Measurements from ENCODE around the gene GALNT10. TPM values are rescaled to one million over a fixed set of nuclear protein-coding genes. Genes with fewer than 3 reads are reported as not detected.

The GALNT10 gene
- polyA plus RNA-seq, 1 donor: 24.6 TPM

DNA sequence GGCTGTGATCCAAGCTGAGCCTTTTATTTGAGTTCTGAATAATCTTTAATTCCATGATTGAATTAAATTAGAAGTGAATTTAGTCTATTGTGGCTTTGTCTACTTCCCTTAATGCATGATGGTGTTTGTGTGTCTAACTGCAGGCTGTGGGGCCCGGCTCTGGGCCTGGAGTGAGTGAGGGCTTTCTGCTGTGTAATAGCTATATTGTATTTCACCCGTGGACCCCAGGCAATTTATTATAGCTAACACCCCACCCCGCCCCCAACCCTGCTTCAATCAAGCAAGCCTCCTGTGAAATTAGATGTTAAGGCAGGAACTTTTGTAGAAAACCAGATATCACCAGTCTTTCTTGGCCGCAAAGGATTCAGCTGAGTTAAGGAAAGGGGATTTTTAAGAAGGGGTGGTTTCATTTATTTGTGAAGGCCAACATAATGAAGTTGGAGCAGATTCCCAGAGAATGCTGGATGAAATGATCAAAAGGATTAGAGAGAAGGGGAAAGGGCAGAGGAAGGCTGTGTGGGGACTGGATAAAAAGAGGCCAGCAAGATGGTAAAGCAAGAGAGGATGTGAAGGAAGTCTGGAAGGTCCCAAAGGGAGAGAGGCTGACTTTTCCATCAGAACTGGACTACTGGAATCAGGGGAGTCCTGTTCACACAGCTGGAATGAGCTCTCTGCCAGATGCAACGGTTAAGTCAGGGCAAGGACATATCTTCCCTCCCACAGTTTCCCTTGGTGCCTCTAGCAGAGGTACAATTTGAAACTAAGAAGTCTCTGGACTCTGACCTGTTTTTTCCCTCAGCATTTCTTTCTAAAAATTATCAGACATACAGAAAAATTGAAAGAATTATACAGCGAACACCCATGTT is 129.9 kb downstream of the GALNT10 start:
- peak; percentile 65 for DNase-seq

DNA sequence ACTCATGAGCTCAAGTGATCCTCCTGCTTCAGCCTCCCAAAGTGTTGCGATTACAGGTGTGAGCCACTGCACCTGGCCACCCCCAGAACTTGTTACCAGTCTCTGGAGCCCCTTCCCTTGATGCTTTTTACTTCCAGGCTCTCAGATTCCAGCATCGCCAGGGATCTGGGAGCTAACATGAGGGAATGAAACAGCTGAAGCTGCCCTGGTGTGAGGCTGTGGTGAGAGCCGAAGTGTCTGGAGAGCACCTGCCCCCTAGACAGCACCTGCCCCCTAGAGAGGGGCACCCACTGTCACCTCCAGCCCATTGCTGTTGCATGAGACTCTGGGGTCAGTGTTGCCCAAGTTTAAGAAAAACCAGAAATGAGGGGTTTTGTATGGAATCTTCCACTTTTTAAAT is 131.0 kb downstream of the GALNT10 start:
- DNase-seq: no peak

DNA sequence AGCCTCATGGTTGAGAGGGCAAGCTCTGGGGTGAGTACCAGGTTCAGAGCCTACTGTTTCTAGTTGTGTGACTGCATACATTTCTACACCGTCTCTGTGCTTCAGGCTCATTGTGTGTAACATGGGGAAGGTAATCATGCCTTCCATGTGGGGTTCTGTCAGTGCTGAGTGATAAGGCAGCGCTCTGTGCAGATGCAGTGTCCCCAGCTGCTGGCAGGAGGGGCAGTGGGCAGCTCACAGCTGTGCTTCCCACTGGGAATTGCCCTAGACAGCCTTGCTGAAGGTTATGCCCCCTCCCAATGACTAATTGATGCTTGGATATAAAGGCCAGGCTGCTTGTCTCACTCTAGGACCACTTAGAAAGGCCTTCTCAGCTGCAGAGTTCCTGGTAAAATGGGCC is 133.5 kb downstream of the GALNT10 start:
- no peak for DNase-seq

DNA sequence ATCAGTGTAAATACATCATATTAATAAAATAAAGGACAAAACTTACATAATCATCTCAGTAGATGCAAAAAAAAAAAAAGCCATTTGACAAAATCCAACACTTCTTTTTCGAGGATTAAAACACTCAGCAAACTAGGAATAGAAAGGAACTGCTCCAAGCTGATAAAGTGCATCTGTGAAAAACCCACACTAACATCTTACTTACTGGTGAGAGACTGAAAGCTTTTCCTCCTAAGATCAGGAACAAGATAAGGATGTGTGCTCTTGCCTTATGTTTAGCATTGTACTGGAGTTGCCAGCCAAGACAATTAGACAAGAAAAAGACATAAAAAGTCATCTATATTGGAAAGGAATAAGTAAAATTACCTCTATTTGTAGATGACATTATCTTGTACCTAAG is 135.0 kb downstream of the GALNT10 start:
- no peak for DNase-seq

DNA sequence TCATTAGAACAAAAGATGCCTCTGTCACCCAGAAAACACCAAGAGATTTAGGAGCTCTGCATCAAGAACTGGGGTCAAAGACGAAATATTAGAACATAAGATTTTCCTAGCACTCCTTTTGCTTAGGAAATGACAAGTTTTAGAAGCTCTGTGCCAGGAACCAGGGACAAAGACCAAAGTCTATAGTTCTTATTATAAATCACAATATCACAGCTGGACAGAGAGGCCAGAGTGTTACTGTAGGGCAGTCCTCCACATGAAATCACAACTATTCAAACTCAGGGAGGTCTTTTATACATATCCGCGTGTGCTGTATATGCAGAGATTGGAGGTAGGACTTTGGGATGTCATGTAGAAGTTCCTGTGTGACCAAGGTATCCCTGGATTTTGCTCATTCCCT is 138.5 kb downstream of the GALNT10 start:
- no peak for DNase-seq

DNA sequence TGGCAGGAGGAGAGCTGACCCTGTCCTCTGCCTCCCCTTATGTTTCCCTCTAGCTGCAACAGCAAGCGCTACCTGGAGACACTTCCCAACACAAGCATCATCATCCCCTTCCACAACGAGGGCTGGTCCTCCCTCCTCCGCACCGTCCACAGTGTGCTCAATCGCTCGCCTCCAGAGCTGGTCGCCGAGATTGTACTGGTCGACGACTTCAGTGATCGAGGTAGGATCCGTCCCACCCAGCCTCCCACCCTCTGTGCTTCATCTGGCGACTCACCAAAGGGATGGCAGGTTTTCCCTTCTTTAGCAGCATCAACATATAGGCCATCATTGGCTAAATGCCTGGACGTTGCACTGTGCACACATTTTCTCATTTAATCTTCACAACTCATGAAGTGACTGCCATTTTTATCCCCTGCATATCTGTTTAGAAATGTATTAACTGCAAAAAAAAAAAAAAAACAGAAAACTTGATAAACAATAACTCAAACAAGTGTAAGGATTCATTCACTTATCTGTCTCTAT is 139.0 kb downstream of the GALNT10 start:
- DNase-seq: no peak

DNA sequence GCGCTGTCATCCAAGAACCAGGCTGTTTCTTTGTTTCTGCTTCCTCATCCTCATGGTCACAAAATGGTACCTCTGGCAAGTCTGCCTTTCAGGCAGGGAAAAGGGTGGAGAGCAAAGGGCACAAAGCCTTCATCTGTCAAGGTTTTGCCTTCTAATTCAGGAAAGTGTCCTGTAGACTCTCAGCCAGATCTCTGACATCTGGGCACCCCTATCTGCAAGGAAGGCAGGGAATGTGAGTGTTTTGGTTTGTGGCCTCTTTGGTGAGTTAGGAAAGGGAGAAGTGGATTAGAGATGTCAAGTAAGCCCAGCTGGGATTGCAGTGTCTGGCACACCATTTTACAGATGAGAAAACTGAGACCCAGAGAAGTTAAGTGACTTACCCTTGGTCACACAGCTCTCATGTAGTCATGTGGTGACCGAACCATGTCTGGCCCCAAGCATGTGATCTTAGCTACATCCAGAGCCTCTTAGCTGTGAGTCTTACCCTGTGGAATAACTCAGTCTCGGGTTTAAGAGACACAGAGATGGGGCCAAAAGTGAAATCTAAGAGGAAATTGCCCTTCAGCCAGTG is 139.6 kb downstream of the GALNT10 start:
- DNase-seq: no peak

DNA sequence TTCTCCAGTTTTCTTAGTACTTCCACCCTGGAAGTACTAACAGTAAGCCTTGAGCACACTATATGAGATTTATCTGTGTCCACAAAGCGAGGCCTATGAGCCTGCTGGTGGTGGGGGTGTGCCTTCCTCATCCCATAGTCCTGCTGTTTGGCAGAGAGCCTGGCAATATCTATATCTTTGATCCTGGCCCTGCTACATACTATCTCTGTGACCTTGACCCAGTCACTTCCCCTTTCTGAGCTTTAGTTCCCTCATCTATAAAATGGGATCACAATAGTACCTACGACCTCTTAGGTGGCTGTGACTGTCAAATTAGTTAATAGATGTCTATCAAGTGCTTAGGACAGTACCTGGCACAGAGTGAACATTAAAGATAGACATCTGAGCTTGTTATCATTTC is 140.7 kb downstream of the GALNT10 start:
- DNase-seq: no peak

DNA sequence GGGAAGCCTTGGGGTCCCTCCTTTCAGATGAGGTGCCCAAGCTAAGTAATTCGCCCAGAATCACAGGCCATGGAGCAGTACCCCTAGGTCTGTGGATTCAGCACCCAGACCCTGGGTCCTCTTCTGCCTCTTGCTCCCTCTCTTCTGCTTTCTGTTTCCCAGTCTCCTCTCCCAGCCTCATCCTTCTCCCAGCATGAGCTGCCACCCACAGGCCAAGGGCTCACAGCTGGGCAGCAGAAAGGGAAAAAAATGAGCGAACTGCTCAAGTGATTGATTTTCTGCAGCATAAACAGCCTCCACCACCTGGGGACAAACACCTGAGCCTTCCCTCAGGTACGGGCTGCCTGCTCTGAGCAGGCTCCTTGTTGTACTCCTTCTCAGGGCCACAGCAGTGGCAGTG is 141.4 kb downstream of the GALNT10 start:
- DNase-seq: no peak

DNA sequence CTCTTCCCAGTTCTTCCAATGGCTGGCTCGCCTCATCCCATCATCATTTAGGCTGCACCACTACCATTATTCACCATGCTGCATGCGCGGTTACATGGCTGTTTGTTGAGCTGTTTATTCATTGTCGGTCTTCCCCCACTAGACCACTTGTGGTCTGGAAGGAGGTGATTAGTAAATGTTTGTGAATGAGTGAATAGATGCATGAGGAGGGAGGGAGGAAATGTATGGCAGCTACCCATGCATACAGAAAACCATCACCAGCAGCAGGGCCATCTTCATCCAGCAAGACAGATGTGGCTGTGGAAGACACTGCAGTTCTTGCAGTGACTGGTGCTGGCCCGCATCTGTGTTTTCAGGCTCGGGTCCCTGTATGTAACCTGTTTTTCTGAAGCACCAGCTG is 141.9 kb downstream of the GALNT10 start:
- DNase-seq: no peak

DNA sequence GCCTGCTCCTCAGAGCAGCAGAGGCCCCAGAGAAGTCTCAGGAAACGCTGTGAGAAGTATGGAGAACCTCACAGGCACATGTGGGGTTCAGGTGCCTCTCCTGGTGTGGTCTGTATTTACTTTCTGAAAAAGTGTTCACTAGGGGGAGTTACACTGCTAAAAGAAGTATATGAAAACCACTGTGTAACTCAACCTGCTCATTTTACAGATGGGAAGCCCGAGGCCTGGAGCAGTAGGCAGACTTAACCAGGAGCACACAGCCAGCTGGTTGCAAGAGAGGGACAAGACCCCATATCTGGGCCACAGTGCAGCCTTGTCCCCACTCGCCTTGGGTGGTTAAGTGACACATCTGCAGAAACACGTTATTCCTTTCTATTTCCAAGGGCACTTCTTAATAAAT is 142.5 kb downstream of the GALNT10 start:
- DNase-seq: no peak

DNA sequence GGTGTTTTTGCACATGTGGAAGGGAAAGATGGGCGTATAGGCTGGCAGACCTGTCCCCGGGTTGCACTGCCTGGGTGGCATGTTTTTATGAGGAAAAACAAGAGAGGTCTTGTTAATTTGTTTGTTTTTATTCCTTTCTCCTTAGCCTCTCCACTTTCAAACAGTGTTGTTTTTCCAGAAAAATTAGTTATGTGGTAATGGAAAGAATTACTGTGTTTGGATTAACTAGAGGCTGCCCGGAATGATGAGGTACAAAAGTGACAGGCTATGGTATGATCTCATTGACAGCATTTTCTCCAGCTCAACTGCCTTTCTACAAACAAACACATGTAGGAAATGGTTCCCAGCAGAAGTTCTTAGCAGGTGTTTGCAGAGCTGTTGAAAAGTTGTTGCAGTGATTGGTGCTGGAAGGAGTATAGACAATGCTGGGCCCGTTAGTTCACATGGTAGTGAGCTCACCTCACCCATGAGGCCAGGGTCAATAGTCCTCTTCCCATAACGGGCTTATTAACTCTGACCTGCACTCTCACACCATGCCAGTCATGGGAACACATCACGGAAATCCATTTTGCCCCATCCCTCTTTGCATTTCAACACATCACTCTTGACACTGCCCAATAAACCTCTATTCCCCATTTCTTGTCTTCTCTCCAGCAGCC is 144.0 kb downstream of the GALNT10 start:
- DNase-seq: no peak

DNA sequence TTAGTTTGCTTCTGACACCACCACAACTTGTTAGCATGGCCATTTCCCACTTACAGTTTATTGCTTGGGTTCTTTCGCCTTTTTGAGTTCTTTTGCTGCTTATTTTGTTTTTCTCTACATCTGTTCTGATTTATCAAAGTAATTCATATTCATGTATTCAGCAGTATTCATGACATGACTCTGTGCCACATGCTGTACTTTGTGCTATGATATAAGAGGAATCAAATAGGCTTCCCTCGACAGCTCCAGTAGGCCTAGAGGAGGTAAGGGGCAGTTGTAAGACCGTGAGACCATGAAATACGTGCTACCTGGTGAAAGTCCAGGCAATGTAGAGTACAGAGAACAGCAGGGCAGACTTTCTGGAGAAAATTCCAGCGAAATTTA is 144.5 kb downstream of the GALNT10 start:
- DNase-seq: no peak

DNA sequence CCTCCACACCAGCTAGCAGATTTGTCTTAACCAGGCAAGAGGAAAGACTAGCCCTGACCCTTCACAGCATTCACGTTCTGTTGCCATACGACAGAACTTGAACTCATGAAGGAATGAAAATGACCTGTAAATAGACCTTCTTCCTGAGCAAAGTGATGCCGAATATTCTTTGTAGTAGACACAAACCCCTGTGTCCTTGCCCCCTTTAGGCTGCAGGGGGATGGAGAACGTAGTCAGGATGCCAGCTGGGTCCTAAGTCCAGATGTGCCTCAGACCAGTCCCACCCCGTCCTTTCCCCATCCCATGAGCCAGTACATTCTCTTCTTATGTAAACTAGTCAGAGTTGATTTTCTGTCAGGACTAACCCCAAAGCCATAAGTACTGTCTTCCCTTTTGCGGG is 151.1 kb downstream of the GALNT10 start:
- no peak for DNase-seq

DNA sequence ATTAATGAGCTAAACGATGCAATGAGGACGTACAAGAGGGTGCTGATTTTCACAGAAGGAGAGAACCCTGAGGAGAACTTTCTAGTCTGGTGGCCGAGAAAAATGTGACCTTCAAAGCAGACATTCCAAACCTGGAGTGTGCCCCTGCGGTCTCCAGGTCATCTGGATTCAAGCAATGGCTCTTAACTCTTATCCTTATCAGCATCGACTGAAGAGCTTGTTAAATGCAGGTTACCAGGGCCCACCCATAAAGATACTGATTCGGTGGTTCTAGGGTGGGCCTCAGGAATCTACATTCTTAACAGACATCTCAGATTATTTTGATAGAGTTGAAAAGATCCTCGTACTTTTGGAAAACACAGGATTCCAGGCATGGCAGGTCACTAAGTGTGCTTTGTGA is 151.7 kb downstream of the GALNT10 start:
- DNase-seq: no peak

DNA sequence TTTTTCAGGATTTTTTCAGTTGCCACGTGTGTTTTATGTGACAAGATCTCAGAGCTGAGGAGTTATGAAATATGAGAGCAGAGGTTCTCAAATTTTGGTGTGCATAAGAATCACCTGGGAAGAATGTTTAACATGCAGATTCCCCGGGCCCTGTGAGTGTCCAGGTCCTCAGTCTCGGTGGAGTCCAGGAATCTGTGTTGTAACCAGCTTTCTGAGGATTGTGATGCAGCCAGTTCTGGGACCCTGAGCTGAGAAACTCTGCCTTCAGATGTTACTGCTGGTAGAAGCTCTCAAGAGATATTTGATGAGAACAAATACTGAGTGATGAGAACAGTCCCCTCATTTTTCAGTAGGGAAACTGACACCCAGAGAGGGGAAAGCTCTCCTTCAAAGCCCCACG is 152.4 kb downstream of the GALNT10 start:
- DNase-seq: no peak

DNA sequence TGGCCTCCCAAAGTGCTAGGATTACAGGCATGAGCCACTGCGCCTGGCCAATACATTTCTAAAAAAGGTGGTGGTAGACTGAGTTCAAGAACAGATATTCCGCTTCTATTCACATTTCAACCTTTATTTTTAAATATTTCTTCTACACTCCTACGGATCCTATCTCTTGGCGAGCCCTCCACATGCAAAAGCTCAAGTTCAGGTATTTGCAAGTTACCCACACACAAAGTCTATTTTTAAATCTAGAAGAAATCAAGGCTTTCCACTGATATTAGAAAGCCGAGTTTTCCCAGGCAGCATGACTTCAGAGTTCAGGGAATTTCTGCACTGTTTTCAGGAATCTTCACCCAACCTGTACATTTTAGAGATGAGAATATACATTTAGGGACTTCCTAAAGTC is 153.9 kb downstream of the GALNT10 start:
- DNase-seq: no peak

DNA sequence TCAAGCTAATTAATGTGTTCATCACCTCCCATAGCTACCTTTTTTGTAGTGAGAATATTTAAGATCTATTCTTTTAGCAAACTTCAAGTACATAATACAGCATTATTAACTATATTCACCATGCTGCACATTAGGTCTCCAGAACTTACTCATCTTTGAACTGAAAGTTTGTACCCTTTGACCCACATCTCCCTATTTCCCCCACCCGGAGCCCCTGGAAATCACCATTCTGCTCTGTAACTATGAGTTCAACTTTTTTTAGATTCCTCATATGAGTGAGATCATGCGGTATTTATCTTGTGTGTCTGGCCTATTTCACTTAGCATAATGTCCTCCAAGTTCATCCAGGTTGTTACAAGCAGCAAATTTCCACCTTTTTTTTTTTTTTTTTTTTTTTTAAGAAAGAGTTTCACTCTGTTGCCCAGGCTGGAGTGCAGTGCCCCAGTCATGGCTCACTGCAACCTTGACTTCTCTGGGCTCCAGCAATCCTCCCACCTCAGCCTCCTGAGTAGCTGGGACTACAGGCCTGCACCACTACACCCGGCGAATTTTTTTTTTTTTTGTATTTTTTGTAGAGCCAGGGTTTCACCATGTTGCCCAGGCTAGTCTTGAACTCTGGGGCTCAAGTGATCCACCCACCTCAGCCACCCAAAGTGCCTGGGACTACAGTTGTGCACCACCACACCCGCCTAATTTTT is 154.9 kb downstream of the GALNT10 start:
- DNase-seq: no peak

DNA sequence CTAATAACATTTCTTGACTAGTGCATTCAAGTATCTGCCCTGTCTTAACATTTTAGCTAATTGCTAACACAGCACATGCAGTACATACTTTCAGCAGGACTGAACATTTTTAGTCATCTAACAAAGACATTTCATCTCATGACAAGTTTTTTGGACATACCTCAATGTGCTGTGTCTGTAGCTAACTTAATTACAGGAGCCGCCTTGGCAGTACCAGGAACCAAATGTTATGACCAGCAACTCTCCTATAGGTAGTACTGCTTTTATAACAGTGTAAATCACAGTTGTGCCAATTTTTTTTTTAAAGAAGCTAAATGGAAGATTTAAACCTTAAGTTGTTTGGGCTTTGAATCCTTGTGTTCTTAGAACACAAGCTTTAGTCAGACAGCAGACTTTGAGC is 155.9 kb downstream of the GALNT10 start:
- DNase-seq: no peak

DNA sequence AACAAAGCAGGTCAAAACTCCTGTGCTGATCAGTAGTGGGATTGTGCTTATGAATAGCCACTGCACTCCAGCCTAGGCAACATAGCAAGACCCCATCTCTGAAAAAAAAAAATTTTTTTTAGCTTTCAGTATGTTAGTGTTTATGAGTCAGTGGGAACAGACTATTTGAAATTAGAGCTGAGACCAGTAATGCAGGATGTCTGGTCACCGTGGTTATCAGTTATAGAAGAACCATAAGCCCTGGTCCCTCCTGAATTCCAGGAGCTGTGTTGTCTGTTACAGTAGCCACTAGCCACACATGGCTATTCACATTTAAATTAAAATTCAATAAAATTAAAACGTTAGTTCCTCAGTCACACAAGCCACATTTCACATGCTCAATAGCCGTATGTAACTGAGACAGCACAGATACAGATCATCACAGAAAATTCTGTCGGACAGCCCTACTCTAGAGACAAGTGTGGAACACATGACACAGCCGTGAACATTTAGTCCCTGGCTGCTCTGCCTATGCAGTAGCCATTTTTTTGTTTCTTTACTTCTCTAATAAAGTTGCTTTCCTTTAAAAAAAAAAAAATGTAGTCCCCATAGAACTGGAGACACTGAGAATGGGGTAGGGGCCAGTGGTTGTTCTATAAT is 159.2 kb downstream of the GALNT10 start:
- DNase-seq: no peak

DNA sequence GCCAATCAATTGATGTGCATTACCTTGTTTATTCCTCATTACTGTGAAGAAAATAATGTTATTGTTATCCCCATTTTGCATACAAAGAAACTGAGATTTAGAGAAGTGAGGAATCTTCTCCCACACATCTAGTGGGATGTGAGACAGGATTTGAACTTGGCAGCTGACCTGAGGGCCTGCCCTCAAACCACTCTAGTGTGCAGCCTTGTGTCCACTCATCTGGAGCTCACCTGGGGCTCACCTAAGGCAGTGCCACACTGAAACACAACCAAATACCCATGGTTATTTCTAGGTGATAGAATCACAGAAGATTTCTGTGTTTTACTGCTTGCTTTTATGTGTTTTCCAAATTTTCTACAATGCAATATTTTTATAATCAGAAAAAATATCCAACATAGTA is 160.6 kb downstream of the GALNT10 start:
- DNase-seq: no peak

DNA sequence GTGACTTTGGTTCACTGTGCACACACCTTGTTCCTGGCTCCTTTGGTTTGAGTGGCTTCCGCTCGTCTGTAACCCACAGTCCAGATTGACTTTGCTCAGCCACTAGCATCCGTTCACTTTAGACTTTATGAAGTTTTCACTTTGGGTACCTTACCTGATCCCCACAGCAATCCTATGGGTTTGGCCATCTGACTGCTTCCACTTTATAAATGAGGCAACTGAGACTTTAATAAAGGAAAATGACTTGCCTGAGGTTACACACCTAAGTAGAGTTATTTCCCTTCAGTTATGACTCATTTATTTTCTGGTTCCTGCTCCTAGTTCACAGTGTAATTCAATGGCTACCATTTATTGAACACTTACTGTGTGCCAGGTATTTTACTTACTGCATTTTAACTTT is 161.0 kb downstream of the GALNT10 start:
- no peak for DNase-seq
